B cell (primary cell): ENCODE measurements around the gene GFAP. TPM values are rescaled to one million over a fixed set of nuclear protein-coding genes. Genes with fewer than 3 reads are reported as not detected.

Experiments
- ATAC-seq: fragments of 200-7000 bp; cut with Tn5 transposase; one replicate; pipeline ENCODE4 v1.10.0; 2021; ENCODE audit warnings: low read depth, mild to moderate bottlenecking, moderate number of reproducible peaks, moderate library complexity
- CTCF ChIA-PET: fragments of 350-600 bp; sonication (Branson Sonifier 250); formaldehyde crosslinking; loops from one replicate; lab custom pipeline; 2021; ENCODE audit warnings: antibody characterized with exemption, inconsistent platforms; lab: Charles Lee
- POLR2A ChIA-PET: fragments of 350-600 bp; sonication (Branson Sonifier 250); formaldehyde crosslinking; loops from one replicate; lab custom pipeline; 2021; ENCODE audit warnings: antibody characterized with exemption; lab: Charles Lee
- DNase-seq: peaks from one replicate; pipeline ENCODE4 v3.0.0; 2013
- H2AFZ ChIP-seq: 2 replicates; pipeline ENCODE4 v1.6.1; 2012; ENCODE audit warnings: mild to moderate bottlenecking, low read depth, low read length; ENCODE audit not compliant: insufficient read depth, poor library complexity, severe bottlenecking
- H3K27ac ChIP-seq, 2 donors: 1 replicate in 1 of 2; 2 replicates in 1 of 2; pipeline ENCODE4 v1.5.1; 2012 to 2013; ENCODE audit warnings: low read length in 2 of 2, mild to moderate bottlenecking in 2 of 2, moderate library complexity in 1 of 2
- H3K27me3 ChIP-seq, 4 experiments: fragments of 200-600 bp in 1 of 4; sonication (generic) in 1 of 4; replicated peaks in 1 of 4; 1 replicate in 2 of 4; 2 replicates in 2 of 4; pipeline versions ENCODE4 v1.6.1 to v1.7.0; 2013 to 2016; ENCODE audit warnings: low read length in 3 of 4, mild to moderate bottlenecking in 2 of 4, mixed read lengths in 1 of 4, moderate library complexity in 1 of 4; ENCODE audit not compliant: insufficient read depth in 4 of 4, control insufficient read depth in 3 of 4; ENCODE audit errors: control extremely low read depth in 1 of 4
- H3K36me3 ChIP-seq, 2 experiments: replicated peaks in 1 of 2; 1 replicate in 1 of 2; 2 replicates in 1 of 2; pipeline versions ENCODE4 v1.6.1 to v1.7.1; 2013; ENCODE audit warnings: low read length in 1 of 2; ENCODE audit not compliant: insufficient read depth in 2 of 2, control insufficient read depth in 1 of 2; ENCODE audit errors: control extremely low read depth in 1 of 2, extremely low read depth in 1 of 2
- H3K4me1 ChIP-seq, 2 donors: fragments of 200-600 bp in 1 of 2; sonication (generic) in 1 of 2; 1 replicate in 1 of 2; 2 replicates in 1 of 2; pipeline versions ENCODE4 v1.5.1 to v1.6.1; 2013 to 2017; ENCODE audit warnings: low read length in 2 of 2; ENCODE audit not compliant: control insufficient read depth in 2 of 2, insufficient read depth in 2 of 2
- H3K4me2 ChIP-seq: replicated peaks from 2 replicates; pipeline ENCODE3; 2012; ENCODE audit warnings: mild to moderate bottlenecking, low read depth, low read length; ENCODE audit not compliant: poor library complexity, severe bottlenecking
- H3K4me3 ChIP-seq, 5 experiments: fragments of 200-600 bp in 1 of 5; sonication (generic) in 1 of 5; 1 replicate in 3 of 5; 2 replicates in 2 of 5; pipeline versions ENCODE4 v1.5.1 to v1.7.0; 2011 to 2016; ENCODE audit warnings: low read length in 4 of 5, mild to moderate bottlenecking in 4 of 5, low read depth in 2 of 5, control low read depth in 1 of 5, moderate library complexity in 1 of 5; ENCODE audit not compliant: insufficient read depth in 1 of 5; ENCODE audit errors: control extremely low read depth in 1 of 5, extremely low read depth in 1 of 5
- H3K79me2 ChIP-seq: fragments of 200-600 bp; sonication (generic); one replicate; pipeline ENCODE4 v1.6.0; 2016; ENCODE audit warnings: low read length; ENCODE audit not compliant: control insufficient read depth, insufficient read depth
- H3K9ac ChIP-seq: fragments of 200-600 bp; sonication (generic); 2 replicates; pipeline ENCODE4 v1.6.1; 2017; ENCODE audit warnings: mild to moderate bottlenecking, low read length, moderate library complexity
- H3K9me3 ChIP-seq, 3 donors: one replicate each; pipeline versions ENCODE4 v1.6.1 to v1.7.1; 2013; ENCODE audit warnings: low read length in 2 of 3; ENCODE audit not compliant: control insufficient read depth in 2 of 3, insufficient read depth in 1 of 3; ENCODE audit errors: control extremely low read depth in 1 of 3
- H4K20me1 ChIP-seq: 2 replicates; pipeline ENCODE4 v1.6.0; 2012; ENCODE audit warnings: mild to moderate bottlenecking, low read length; ENCODE audit not compliant: insufficient read depth, control insufficient read depth, poor library complexity, severe bottlenecking
- H3K27ac Mint-ChIP-seq: one replicate; pipeline ENCODE4 v1.8.0; 2021; ENCODE audit warnings: mixed read lengths
- H3K27me3 Mint-ChIP-seq: one replicate; pipeline ENCODE4 v1.8.0; 2021; ENCODE audit warnings: mixed read lengths
- H3K4me1 Mint-ChIP-seq: one replicate; pipeline ENCODE4 v1.8.0; 2021; ENCODE audit warnings: mixed read lengths
- H3K4me3 Mint-ChIP-seq: one replicate; pipeline ENCODE4 v1.8.0; 2021; ENCODE audit warnings: mixed read lengths
- H3K9me3 Mint-ChIP-seq: one replicate; pipeline ENCODE4 v1.8.0; 2022; ENCODE audit warnings: mixed read lengths; ENCODE audit not compliant: insufficient read depth
- EZH2 ChIP-seq: IDR thresholded peaks from 2 replicates; pipeline ENCODE4 v1.6.1; 2012; ENCODE audit warnings: borderline replicate concordance, low read depth, mild to moderate bottlenecking, moderate library complexity, low read length; ENCODE audit not compliant: insufficient read depth, poor library complexity, severe bottlenecking
- WGBS: methylation state at CpG from one replicate; pipeline ENCODE4 v1.1.5; 2013; ENCODE audit warnings: missing lambda C conversion rate; ENCODE audit not compliant: insufficient coverage; 5-methylcytosine and 5-hydroxymethylcytosine counted together
- intact Hi-C: fragments of 100-400 bp; cut with micrococcal nuclease; formaldehyde crosslinking; loops from one replicate; pipeline ENCODE4 v1.10.0; 2022
- polyA plus RNA-seq: library from polyadenylated mRNA; depleted of rRNA; stranded (reverse); fragments of >200 nt; gene quantifications from 2 replicates; pipeline ENCODE4 v1.2.3, GENCODE V29; 2012
- total RNA-seq, 2 donors: library from RNA; stranded (reverse); fragments of 120-200 nt in 1 of 2; gene quantifications; 1 replicate in 1 of 2; 2 replicates in 1 of 2; pipeline versions ENCODE4 v1.2.3 to v1.2.4, GENCODE V29; 2013 to 2022
- TF ChIP-seq, protein P1 (sequence below): fragments of 200-600 bp; IDR thresholded peaks from one replicate; pipeline ENCODE4 v1.8.0; 2022; ENCODE audit warnings: antibody characterized with exemption, mild to moderate bottlenecking

The GFAP gene
- total and polyA plus RNA-seq, 2 donors (not counting 1 experiment from before 2014, with no cell fraction given) = not detected

DNA sequence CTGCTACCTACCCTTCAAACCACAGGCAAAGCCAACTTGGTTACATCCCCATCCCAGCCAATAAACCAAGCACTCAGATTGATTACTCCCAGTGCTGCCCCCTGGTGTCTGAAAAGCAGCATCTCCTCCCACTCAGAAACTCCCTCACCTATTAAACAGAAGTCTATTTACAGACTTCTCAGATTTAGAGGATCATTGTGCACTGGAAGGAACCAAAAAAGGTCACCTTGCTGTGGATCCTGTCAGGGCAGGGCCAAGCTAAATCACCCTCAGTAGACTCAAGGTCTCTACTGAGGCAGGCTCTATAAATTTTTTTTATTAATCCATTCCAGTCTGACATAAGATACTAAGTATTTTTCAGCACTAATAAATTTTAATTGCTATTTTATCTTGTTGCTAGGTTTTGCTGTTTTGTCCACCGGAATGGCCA, 50.1 kb downstream of the GFAP start:
- ATAC-seq (peak; percentile 60), DNase-seq (peak; percentile 80)
- Histone ChIP-seq H3K27ac (no peak overlapping the region), H3K9ac (no peak overlapping the region), H3K36me3 (peaks cover 5 to 82% of the 10 kb centered on the region in 2 experiments), H3K4me1 (no peaks in the 10 kb centered on the region), H4K20me1 (peaks cover 5% of the 10 kb centered on the region), H3K4me3 (no peak overlapping the region), H3K9me3 (no peaks in the 10 kb centered on the region), H2AFZ (no peak overlapping the region), H3K27me3 (no peaks in the 10 kb centered on the region), H3K79me2 (no peaks in the 10 kb centered on the region), H3K4me2 (no peak overlapping the region)
- Mint-ChIP-seq H3K27ac (no peak overlapping the region), H3K4me1 (no peaks in the 10 kb centered on the region), H3K27me3 (no peaks in the 10 kb centered on the region), H3K4me3 (no peak overlapping the region), H3K9me3 (no peaks in the 10 kb centered on the region)
- no CpG with 5 or more reads among the region's 1 CpG for WGBS
- intact Hi-C loops = loop anchor here (1.0 kb wide), 2 partner anchors 86 to 90 kb away; no protein-coding TSS in a partner anchor
- CTCF ChIA-PET = interaction anchor here (0.8 to 9.7 kb wide), 17 partner anchors 8 to 332 kb away, joined by 3 to 208 read pairs (median 4); partner anchors contain the start of gene EFTUD2
- no peak for TF ChIP-seq EZH2
- TF ChIP-seq, protein P1, sequence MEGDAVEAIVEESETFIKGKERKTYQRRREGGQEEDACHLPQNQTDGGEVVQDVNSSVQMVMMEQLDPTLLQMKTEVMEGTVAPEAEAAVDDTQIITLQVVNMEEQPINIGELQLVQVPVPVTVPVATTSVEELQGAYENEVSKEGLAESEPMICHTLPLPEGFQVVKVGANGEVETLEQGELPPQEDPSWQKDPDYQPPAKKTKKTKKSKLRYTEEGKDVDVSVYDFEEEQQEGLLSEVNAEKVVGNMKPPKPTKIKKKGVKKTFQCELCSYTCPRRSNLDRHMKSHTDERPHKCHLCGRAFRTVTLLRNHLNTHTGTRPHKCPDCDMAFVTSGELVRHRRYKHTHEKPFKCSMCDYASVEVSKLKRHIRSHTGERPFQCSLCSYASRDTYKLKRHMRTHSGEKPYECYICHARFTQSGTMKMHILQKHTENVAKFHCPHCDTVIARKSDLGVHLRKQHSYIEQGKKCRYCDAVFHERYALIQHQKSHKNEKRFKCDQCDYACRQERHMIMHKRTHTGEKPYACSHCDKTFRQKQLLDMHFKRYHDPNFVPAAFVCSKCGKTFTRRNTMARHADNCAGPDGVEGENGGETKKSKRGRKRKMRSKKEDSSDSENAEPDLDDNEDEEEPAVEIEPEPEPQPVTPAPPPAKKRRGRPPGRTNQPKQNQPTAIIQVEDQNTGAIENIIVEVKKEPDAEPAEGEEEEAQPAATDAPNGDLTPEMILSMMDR = peak; percentile 95
- POLR2A ChIA-PET = no interaction called here

DNA sequence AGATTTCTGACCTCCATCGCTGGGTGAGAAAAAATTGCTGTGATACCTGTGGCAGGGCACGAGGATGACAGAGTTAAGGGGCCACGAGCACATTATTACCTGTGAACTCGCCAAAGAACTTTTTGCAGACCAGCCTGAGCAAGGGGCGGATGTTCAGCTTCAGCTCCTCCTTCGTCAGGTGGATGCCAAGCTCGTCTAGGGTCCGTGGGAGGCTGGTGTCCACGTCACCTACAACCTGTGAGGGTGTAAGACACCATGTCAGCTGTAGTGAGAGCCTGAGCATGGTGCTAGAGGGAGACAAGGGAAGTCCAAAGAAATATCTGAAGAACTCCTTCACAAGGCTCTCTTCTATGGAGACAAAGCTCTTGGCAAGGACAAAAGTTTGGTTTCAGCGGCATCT, 50.5 kb downstream of the GFAP start:
- 83% methylated on average over 10 of the region's 10 CpGs for WGBS
- Histone ChIP-seq H3K4me3 (no peak overlapping the region), H3K27me3 (no peaks in the 10 kb centered on the region), H3K9ac (no peak overlapping the region), H3K9me3 (no peaks in the 10 kb centered on the region), H4K20me1 (peaks cover 5% of the 10 kb centered on the region), H3K36me3 (peaks cover 6 to 82% of the 10 kb centered on the region in 2 experiments), H3K27ac (no peak overlapping the region), H3K79me2 (no peaks in the 10 kb centered on the region), H3K4me1 (no peaks in the 10 kb centered on the region), H2AFZ (no peak overlapping the region), H3K4me2 (no peak overlapping the region)
- Mint-ChIP-seq H3K4me3 (no peak overlapping the region), H3K27ac (no peak overlapping the region), H3K27me3 (no peaks in the 10 kb centered on the region), H3K9me3 (no peaks in the 10 kb centered on the region), H3K4me1 (no peaks in the 10 kb centered on the region)
- TF ChIP-seq, protein P1 = no peak
- TF ChIP-seq EZH2 = no peak
- ChIA-PET CTCF (interaction anchor here (0.8 to 9.7 kb wide), 15 partner anchors 8 to 331 kb away, joined by 3 to 208 read pairs (median 4); partner anchors contain the start of gene EFTUD2), POLR2A (no interaction called here)
- no peak for DNase-seq
- no peak for ATAC-seq
- intact Hi-C loops = loop anchor here (1.0 kb wide), 2 partner anchors 86 to 90 kb away; no protein-coding TSS in a partner anchor
